ENCODE results near the gene SRGAP3. TPM values are rescaled to one million over a fixed set of nuclear protein-coding genes. Genes with fewer than 3 reads are reported as not detected.
A peak's percentile ranks its signal among the peaks of the same experiment; 100 is the strongest.

The SRGAP3 gene
- total RNA-seq, 1 donor from 2014 or later, result 3.9 TPM

- Mint-ChIP-seq H3K4me1 (ENCODE audit: low read depth, unreplicated experiment) (peaks cover 8% of the 10 kb centered on the region), H3K36me3 (ENCODE audit: low read depth, unreplicated experiment) (peaks cover 7% of the 10 kb centered on the region), H3K27me3 (ENCODE audit: low read depth, unreplicated experiment) (peaks cover 9% of the 10 kb centered on the region), H3K27ac (ENCODE audit: unreplicated experiment) (no peak overlapping the region), H3K9me3 (ENCODE audit: unreplicated experiment) (peaks cover 20% of the 10 kb centered on the region), H3K4me3 (ENCODE audit: unreplicated experiment) (no peak overlapping the region)
- Histone ChIP-seq H3K79me2 (ENCODE audit: insufficient read depth, low read length) (no peaks in the 10 kb centered on the region), H3K9me3 (ENCODE audit: insufficient read depth, low read depth, low read length) (peaks cover 9% of the 10 kb centered on the region), H3K4me3 (ENCODE audit: insufficient read depth, low read depth, low read length) (no peak overlapping the region), H2AFZ (ENCODE audit: low read depth, low read length) (no peak overlapping the region), H3K9ac (ENCODE audit: low read length) (no peak overlapping the region), H4K20me1 (ENCODE audit: insufficient read depth, low read length) (no peaks in the 10 kb centered on the region), H3K4me1 (ENCODE audit: insufficient read depth, low read length) (no peaks in the 10 kb centered on the region), H3K27ac (ENCODE audit: low read depth, low read length) (no peak overlapping the region), H3K27me3 (ENCODE audit: insufficient read depth, low read length) (no peaks in the 10 kb centered on the region), H3K4me2 (ENCODE audit: low read length) (no peak overlapping the region), H3K36me3 (ENCODE audit: insufficient read depth, low read length) (no peaks in the 10 kb centered on the region)
- DNase-seq (ENCODE audit: low read depth) (no peak), FAIRE-seq (no peak)
- no peak for TF ChIP-seq EZH2 (IDR thresholded peaks at IDR 0.05; ENCODE audit: insufficient read depth, low read length)
- no peak for TF ChIP-seq CTCF (IDR thresholded peaks at IDR 0.05; ENCODE audit: insufficient read depth, low read depth, low read length)
These were observed 99.9 kb downstream of the SRGAP3 start for GRCh38 chr3:9149566-9149965.

- FAIRE-seq (no peak), DNase-seq (ENCODE audit: low read depth) (no peak)
- Mint-ChIP-seq H3K4me1 (ENCODE audit: low read depth, unreplicated experiment) (peaks cover 8% of the 10 kb centered on the region), H3K9me3 (ENCODE audit: unreplicated experiment) (peaks cover 24% of the 10 kb centered on the region), H3K36me3 (ENCODE audit: low read depth, unreplicated experiment) (peaks cover 7% of the 10 kb centered on the region), H3K4me3 (ENCODE audit: unreplicated experiment) (no peak overlapping the region), H3K27ac (ENCODE audit: unreplicated experiment) (no peak overlapping the region), H3K27me3 (ENCODE audit: low read depth, unreplicated experiment) (peaks cover 14% of the 10 kb centered on the region)
- Histone ChIP-seq H3K9me3 (ENCODE audit: insufficient read depth, low read depth, low read length) (peaks cover 9% of the 10 kb centered on the region), H3K79me2 (ENCODE audit: insufficient read depth, low read length) (no peaks in the 10 kb centered on the region), H3K9ac (ENCODE audit: low read length) (no peak overlapping the region), H4K20me1 (ENCODE audit: insufficient read depth, low read length) (no peaks in the 10 kb centered on the region), H3K4me2 (ENCODE audit: low read length) (no peak overlapping the region), H3K27me3 (ENCODE audit: insufficient read depth, low read length) (peaks cover 3% of the 10 kb centered on the region), H3K27ac (ENCODE audit: low read depth, low read length) (no peak overlapping the region), H3K4me1 (ENCODE audit: insufficient read depth, low read length) (no peaks in the 10 kb centered on the region), H2AFZ (ENCODE audit: low read depth, low read length) (no peak overlapping the region), H3K36me3 (ENCODE audit: insufficient read depth, low read length) (no peaks in the 10 kb centered on the region), H3K4me3 (ENCODE audit: insufficient read depth, low read depth, low read length) (no peak overlapping the region)
- TF ChIP-seq EZH2 (IDR thresholded peaks at IDR 0.05; ENCODE audit: insufficient read depth, low read length) (no peak), CTCF (IDR thresholded peaks at IDR 0.05; ENCODE audit: insufficient read depth, low read depth, low read length) (no peak)
These were observed 101.6 kb downstream of the SRGAP3 start for GRCh38 chr3:9147896-9148266.

DNA sequence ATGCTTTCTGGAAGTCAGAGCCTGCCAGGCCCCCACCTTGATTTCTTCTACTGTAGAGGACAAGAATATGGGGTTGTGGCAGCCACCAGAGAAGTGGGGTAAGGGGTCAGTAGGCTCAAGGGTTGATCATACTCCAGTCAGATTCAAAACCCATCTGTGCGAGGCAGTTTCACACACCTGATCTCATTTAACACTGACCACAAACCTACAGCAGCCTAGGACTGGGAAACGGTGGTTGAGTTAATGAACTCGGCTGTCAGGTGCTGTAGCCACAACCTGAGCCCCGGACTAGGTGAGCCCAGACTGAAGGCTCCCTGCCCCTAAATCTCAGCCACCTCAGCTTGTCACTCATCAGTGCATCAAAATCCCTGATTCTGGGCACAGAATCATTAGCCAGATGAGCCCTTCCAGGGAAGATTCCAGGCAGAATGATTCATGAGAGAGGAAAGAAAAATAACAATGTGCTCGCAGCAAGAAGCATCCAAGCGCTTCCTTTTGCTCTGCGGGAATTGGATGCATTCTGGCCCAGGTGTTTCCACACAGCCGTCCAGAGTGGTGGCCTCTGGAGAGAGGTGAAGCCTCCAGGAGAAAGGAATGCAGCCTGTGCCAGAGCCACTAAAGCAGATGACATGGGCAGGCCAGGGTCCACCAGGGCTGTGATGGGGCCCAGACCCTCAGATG lies 102.1 kb downstream of the SRGAP3 start:
- Mint-ChIP-seq H3K4me1 (ENCODE audit: low read depth, unreplicated experiment) (peaks cover 8% of the 10 kb centered on the region), H3K36me3 (ENCODE audit: low read depth, unreplicated experiment) (peaks cover 7% of the 10 kb centered on the region), H3K27ac (ENCODE audit: unreplicated experiment) (no peak overlapping the region), H3K4me3 (ENCODE audit: unreplicated experiment) (no peak overlapping the region), H3K9me3 (ENCODE audit: unreplicated experiment) (peaks cover 22% of the 10 kb centered on the region), H3K27me3 (ENCODE audit: low read depth, unreplicated experiment) (peaks cover 14% of the 10 kb centered on the region)
- Histone ChIP-seq H3K36me3 (ENCODE audit: insufficient read depth, low read length) (no peaks in the 10 kb centered on the region), H3K4me2 (ENCODE audit: low read length) (no peak overlapping the region), H3K27ac (ENCODE audit: low read depth, low read length) (no peak overlapping the region), H3K4me3 (ENCODE audit: insufficient read depth, low read depth, low read length) (no peak overlapping the region), H3K9ac (ENCODE audit: low read length) (no peak overlapping the region), H3K79me2 (ENCODE audit: insufficient read depth, low read length) (no peaks in the 10 kb centered on the region), H3K27me3 (ENCODE audit: insufficient read depth, low read length) (peaks cover 5% of the 10 kb centered on the region), H2AFZ (ENCODE audit: low read depth, low read length) (no peak overlapping the region), H4K20me1 (ENCODE audit: insufficient read depth, low read length) (no peaks in the 10 kb centered on the region), H3K4me1 (ENCODE audit: insufficient read depth, low read length) (no peaks in the 10 kb centered on the region), H3K9me3 (ENCODE audit: insufficient read depth, low read depth, low read length) (peaks cover 9% of the 10 kb centered on the region)
- DNase-seq (ENCODE audit: low read depth) (peak; percentile 8), FAIRE-seq (no peak)
- no peak for TF ChIP-seq CTCF (IDR thresholded peaks at IDR 0.05; ENCODE audit: insufficient read depth, low read depth, low read length)
- TF ChIP-seq EZH2 (IDR thresholded peaks at IDR 0.05; ENCODE audit: insufficient read depth, low read length), result no peak
